Neuronal stem cell (in vitro differentiated cells): ENCODE data around the gene NETO1.

Source experiments
- DNase-seq: peaks from one replicate; pipeline ENCODE4 v3.0.0-alpha.2; 2013; ENCODE audit warnings: low spot score
- H2AFZ ChIP-seq: one replicate; pipeline ENCODE4 v1.6.1; 2013; ENCODE audit warnings: mild to moderate bottlenecking, low read length, inconsistent platforms
- H2AK5ac ChIP-seq: 2 replicates; pipeline ENCODE4 v1.6.1; 2013; ENCODE audit warnings: low read depth, mild to moderate bottlenecking, inconsistent platforms, low read length, moderate library complexity, mixed read lengths
- H2BK120ac ChIP-seq: 2 replicates; pipeline ENCODE4 v1.6.1; 2013; ENCODE audit warnings: low read depth, mild to moderate bottlenecking, inconsistent platforms, low read length, moderate library complexity, mixed read lengths
- H2BK12ac ChIP-seq: one replicate; pipeline ENCODE4 v1.6.1; 2013; ENCODE audit warnings: low read length, inconsistent platforms
- H2BK15ac ChIP-seq: 2 replicates; pipeline ENCODE4 v1.6.1; 2013; ENCODE audit warnings: mild to moderate bottlenecking, low read length, inconsistent platforms, mixed read lengths
- H2BK5ac ChIP-seq: one replicate; pipeline ENCODE4 v1.6.1; 2013; ENCODE audit warnings: inconsistent platforms, mild to moderate bottlenecking, low read length, moderate library complexity
- H3K14ac ChIP-seq: one replicate; pipeline ENCODE4 v1.6.1; 2013; ENCODE audit warnings: low read length, inconsistent platforms
- H3K18ac ChIP-seq: 2 replicates; pipeline ENCODE4 v1.6.1; 2013; ENCODE audit warnings: low read length, inconsistent platforms
- H3K23ac ChIP-seq: 2 replicates; pipeline ENCODE4 v1.6.1; 2013; ENCODE audit warnings: low read depth, mild to moderate bottlenecking, mixed read lengths, low read length, inconsistent platforms; ENCODE audit not compliant: poor library complexity
- H3K27ac ChIP-seq: replicated peaks from 3 replicates; pipeline ENCODE4 v1.5.1; 2013; ENCODE audit warnings: low read length, inconsistent platforms
- H3K27me3 ChIP-seq, 3 experiments: 2 replicates each; pipeline ENCODE4 v1.6.1; 2013; ENCODE audit warnings: low read length in 3 of 3, mild to moderate bottlenecking in 2 of 3, inconsistent platforms in 1 of 3, low read depth in 1 of 3, mixed read lengths in 1 of 3, moderate library complexity in 1 of 3; ENCODE audit not compliant: control insufficient read depth in 3 of 3, insufficient read depth in 3 of 3
- H3K36me3 ChIP-seq, 2 donors: replicated peaks in 1 of 2; 2 replicates each; pipeline ENCODE4 v1.6.1; 2013; ENCODE audit warnings: low read length in 2 of 2; ENCODE audit not compliant: control insufficient read depth in 2 of 2, insufficient read depth in 2 of 2
- H3K4ac ChIP-seq: 2 replicates; pipeline ENCODE4 v1.6.1; 2013; ENCODE audit warnings: inconsistent platforms, mild to moderate bottlenecking, low read length, moderate library complexity
- H3K4me1 ChIP-seq, 2 donors: 1 replicate in 1 of 2; 2 replicates in 1 of 2; pipeline ENCODE4 v1.6.1; 2013; ENCODE audit warnings: low read length in 2 of 2, low read depth in 1 of 2; ENCODE audit not compliant: control insufficient read depth in 2 of 2, insufficient read depth in 1 of 2
- H3K4me2 ChIP-seq: one replicate; pipeline ENCODE4 v1.6.1; 2013; ENCODE audit warnings: mild to moderate bottlenecking, low read length, inconsistent platforms; ENCODE audit not compliant: insufficient read depth, poor library complexity, severe bottlenecking
- H3K4me3 ChIP-seq, 2 donors: 2 replicates each; pipeline ENCODE4 v1.5.1; 2013; ENCODE audit warnings: low read length in 2 of 2, mild to moderate bottlenecking in 2 of 2, inconsistent platforms in 1 of 2, moderate library complexity in 1 of 2
- H3K79me1 ChIP-seq: one replicate; pipeline ENCODE4 v1.6.1; 2013; ENCODE audit warnings: low read depth, mild to moderate bottlenecking, inconsistent platforms, low read length, moderate library complexity
- H3K9ac ChIP-seq: one replicate; pipeline ENCODE4 v1.6.1; 2013; ENCODE audit warnings: mild to moderate bottlenecking, low read depth, low read length, inconsistent platforms; ENCODE audit not compliant: poor library complexity
- H3K9me3 ChIP-seq, 2 donors: replicated peaks in 1 of 2; 2 replicates each; pipeline versions ENCODE3 to v1.6.1; 2013; ENCODE audit warnings: low read length in 2 of 2, mild to moderate bottlenecking in 2 of 2, inconsistent platforms in 1 of 2, low read depth in 1 of 2, mixed read lengths in 1 of 2, moderate library complexity in 1 of 2; ENCODE audit not compliant: control insufficient read depth in 2 of 2, insufficient read depth in 1 of 2
- H4K8ac ChIP-seq: one replicate; pipeline ENCODE4 v1.6.1; 2013; ENCODE audit warnings: low read depth, mild to moderate bottlenecking, inconsistent platforms, low read length, moderate library complexity
- H4K91ac ChIP-seq: one replicate; pipeline ENCODE4 v1.6.1; 2013; ENCODE audit warnings: low read length, low read depth, mild to moderate bottlenecking, inconsistent platforms; ENCODE audit not compliant: poor library complexity
- WGBS, 2 donors: extraction: QIAGEN DNeasy Blood & Tissue Kit; methylation state at CpG; one replicate each; pipeline ENCODE4 v1.1.7; 2013; ENCODE audit warnings: missing lambda C conversion rate in 2 of 2, mixed read lengths in 1 of 2; ENCODE audit not compliant: insufficient read length in 2 of 2, insufficient replicate concordance in 1 of 2; ENCODE audit errors: extremely low coverage in 2 of 2; 5-methylcytosine and 5-hydroxymethylcytosine counted together

The NETO1 gene

DNA sequence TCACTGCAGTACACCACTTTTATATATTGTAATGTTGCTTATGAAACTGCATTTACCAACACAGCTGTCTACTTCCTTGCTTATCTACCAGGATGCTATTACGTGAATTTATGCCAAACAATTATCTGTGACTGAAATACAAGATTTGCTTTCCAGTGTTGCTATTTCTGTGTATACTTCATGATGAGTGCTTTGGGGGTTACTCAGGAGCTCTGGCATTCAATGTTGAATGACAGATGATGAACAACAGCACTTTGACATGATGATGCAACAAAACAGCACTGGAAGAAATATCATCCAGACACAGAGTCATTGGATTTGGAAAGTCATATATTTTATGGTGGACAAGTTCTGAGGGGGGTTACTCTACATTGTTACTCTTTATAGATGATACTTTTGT lies 125.8 kb downstream of the NETO1 start:
- Histone ChIP-seq H2BK5ac (no peak overlapping the region), H3K36me3 (no peaks in the 10 kb centered on the region), H3K4me3 (no peak overlapping the region), H3K79me1 (no peaks in the 10 kb centered on the region), H4K8ac (no peak overlapping the region), H4K91ac (no peak overlapping the region), H3K4me2 (no peak overlapping the region), H3K9ac (no peak overlapping the region), H2AFZ (no peak overlapping the region), H3K23ac (no peak overlapping the region), H2AK5ac (no peak overlapping the region), H3K4me1 (no peaks in the 10 kb centered on the region), H3K4ac (no peak overlapping the region), H3K9me3 (no peaks in the 10 kb centered on the region), H3K27ac (no peak overlapping the region), H2BK120ac (no peak overlapping the region), H3K27me3 (no peaks in the 10 kb centered on the region), H3K14ac (no peak overlapping the region), H3K18ac (no peak overlapping the region), H2BK12ac (no peak overlapping the region), H2BK15ac (no peak overlapping the region)
- no peak for DNase-seq
- no CpG with 5 or more reads among the region's 1 CpG for WGBS, 2 donors

DNA sequence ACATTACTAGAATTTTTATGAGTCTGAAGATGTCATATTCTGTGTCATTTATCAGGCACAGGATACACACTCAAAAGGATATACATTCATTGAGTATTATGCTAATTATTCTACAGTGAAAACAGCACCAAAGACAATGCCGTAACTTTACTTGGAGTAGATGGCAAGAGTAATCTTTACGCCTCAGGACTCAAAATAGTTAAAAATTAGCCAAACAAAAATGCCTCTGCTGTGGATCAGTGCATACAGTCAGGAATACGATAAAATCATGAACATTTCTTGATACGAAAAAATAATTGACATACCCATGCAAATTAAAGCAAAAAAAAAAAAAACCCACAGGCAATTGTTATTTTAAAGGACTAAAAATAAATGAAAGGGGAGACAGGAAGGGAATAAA lies 129.7 kb downstream of the NETO1 start:
- DNase-seq = no peak

DNA sequence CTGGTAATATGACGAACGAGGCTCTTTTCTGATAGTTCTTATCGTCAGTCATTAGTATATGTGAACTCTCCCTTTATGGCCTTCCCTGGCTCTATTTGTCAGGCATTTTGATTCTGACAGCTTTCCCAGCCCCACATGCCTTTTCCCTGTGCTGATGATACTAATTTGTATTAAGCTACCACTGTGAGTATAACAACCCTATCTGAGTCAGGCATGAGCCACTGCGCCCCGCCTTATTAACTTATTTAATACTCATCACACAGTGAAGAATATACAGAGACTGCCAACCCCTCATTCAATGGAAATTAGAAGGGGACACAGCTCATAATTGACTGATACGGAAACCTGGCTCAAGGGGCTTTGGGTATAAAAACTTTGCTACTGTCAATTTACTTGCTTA lies 140.0 kb downstream of the NETO1 start:
- Histone ChIP-seq H3K4me1 (no peaks in the 10 kb centered on the region), H2BK120ac (no peak overlapping the region), H2AFZ (no peak overlapping the region), H2BK12ac (no peak overlapping the region), H3K4ac (no peak overlapping the region), H3K9ac (no peak overlapping the region), H3K36me3 (no peaks in the 10 kb centered on the region), H4K91ac (no peak overlapping the region), H2BK15ac (no peak overlapping the region), H4K8ac (no peak overlapping the region), H3K27me3 (no peaks in the 10 kb centered on the region), H3K4me3 (no peak overlapping the region), H3K27ac (no peak overlapping the region), H3K9me3 (no peaks in the 10 kb centered on the region), H3K4me2 (no peak overlapping the region), H3K79me1 (no peaks in the 10 kb centered on the region), H3K23ac (no peak overlapping the region), H2AK5ac (no peak overlapping the region), H3K14ac (no peak overlapping the region), H2BK5ac (no peak overlapping the region), H3K18ac (no peak overlapping the region)
- DNase-seq = no peak
- no CpG with 5 or more reads among the region's 6 CpGs for WGBS, 2 donors

More for the DNA sequence above, 129.7 kb downstream of the NETO1 start:
- Histone ChIP-seq H3K4ac (no peak overlapping the region), H2BK12ac (no peak overlapping the region), H3K9ac (no peak overlapping the region), H2AFZ (no peak overlapping the region), H3K4me3 (no peak overlapping the region), H4K91ac (no peak overlapping the region), H3K27ac (no peak overlapping the region), H3K14ac (no peak overlapping the region), H3K9me3 (no peaks in the 10 kb centered on the region), H2BK120ac (no peak overlapping the region), H3K18ac (no peak overlapping the region), H3K4me2 (no peak overlapping the region), H3K36me3 (no peaks in the 10 kb centered on the region), H3K79me1 (no peaks in the 10 kb centered on the region), H4K8ac (no peak overlapping the region), H3K23ac (no peak overlapping the region), H2BK5ac (no peak overlapping the region), H3K27me3 (no peaks in the 10 kb centered on the region), H3K4me1 (no peaks in the 10 kb centered on the region), H2AK5ac (no peak overlapping the region), H2BK15ac (no peak overlapping the region)
- WGBS, 2 donors = no CpG with 5 or more reads among the region's 4 CpGs

DNA sequence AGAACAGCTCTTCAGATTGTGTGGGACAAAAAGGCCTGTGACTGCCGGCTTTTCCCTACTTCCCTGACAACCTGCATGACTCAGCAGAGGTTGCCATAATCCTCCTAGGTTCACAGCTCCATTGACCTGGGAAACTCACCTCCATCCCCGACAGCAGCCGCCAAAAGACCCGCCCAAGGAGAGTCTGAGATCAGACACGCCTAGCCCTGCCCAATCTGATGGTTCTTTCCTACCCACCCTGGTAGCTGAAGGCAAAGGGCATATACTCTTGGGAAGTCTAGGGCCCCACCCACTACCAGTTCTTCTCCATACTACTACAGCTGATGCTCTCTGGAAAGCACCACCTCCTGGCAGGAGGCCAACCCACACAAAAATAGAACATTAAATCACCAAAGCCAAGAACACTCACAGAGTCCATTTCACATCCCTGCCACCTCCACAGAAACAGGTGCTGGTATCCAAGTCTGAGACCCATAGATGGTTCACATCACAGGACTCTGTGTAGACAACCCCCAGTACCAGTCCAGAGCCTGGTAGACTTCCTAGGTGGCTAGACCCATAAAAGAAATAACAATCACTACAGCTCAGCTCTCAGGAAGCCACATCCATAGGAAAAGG lies 140.6 kb downstream of the NETO1 start:
- Histone ChIP-seq H2BK12ac (no peak overlapping the region), H2BK5ac (no peak overlapping the region), H2AFZ (no peak overlapping the region), H3K4me1 (no peaks in the 10 kb centered on the region), H4K91ac (no peak overlapping the region), H2BK15ac (no peak overlapping the region), H3K79me1 (no peaks in the 10 kb centered on the region), H3K4me3 (no peak overlapping the region), H3K27ac (no peak overlapping the region), H3K9ac (no peak overlapping the region), H3K36me3 (no peaks in the 10 kb centered on the region), H3K27me3 (no peaks in the 10 kb centered on the region), H4K8ac (no peak overlapping the region), H3K18ac (no peak overlapping the region), H3K4ac (no peak overlapping the region), H3K23ac (no peak overlapping the region), H2BK120ac (no peak overlapping the region), H3K9me3 (no peaks in the 10 kb centered on the region), H2AK5ac (no peak overlapping the region), H3K4me2 (no peak overlapping the region), H3K14ac (no peak overlapping the region)
- no peak for DNase-seq
- no CpG with 5 or more reads among the region's 5 CpGs for WGBS, 2 donors
